IPS-NIHi7 (cell line): Measurements from ENCODE around the gene NEAT1.
A peak's percentile ranks its signal among the peaks of the same experiment; 100 is the strongest.
"Not testable (repeated sequence)": the region's sequence is repeated elsewhere in the genome, so short reads cannot be mapped to it uniquely, and the experiment has no call there.

Source experiments
- DNase-seq: peaks from one replicate; pipeline ENCODE4 v3.0.0; 2012; ENCODE audit warnings: mixed read lengths; ENCODE audit errors: extremely low spot score

Gene NEAT1

DNA sequence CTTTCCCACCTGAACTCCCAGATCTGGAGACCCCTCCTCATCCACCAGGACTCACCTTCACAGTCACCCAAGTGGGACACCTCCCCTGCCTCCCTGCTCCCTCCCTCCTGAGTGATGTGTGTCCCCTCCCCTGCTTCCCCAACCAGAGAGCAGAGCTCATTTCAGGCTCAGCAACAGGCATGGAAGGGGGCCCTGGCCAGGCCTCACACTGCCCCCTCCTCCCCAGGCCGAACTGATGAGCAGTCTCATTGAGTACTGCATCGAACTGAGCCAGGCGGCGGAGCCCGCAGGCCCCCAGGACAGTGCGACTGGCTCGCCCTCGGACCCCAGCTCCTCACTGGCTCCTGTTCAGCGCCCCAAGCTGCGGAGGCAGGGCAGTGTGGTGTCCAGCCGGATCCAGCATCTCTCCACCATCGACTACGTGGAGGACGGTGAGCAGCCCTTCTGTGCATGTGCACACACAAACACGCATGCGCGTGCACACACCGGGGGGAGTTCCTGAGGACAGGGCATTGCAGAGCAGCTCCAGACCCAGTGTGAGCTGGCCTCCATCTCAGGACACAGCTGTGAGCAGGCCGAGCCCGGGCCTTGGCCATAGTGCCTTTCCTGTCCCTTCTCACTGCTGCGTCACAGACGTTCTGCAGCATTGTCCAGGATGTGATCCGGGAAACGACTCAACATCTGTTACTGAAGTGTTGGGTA, 17.8 kb upstream of the NEAT1 start:
- no peak for DNase-seq

DNA sequence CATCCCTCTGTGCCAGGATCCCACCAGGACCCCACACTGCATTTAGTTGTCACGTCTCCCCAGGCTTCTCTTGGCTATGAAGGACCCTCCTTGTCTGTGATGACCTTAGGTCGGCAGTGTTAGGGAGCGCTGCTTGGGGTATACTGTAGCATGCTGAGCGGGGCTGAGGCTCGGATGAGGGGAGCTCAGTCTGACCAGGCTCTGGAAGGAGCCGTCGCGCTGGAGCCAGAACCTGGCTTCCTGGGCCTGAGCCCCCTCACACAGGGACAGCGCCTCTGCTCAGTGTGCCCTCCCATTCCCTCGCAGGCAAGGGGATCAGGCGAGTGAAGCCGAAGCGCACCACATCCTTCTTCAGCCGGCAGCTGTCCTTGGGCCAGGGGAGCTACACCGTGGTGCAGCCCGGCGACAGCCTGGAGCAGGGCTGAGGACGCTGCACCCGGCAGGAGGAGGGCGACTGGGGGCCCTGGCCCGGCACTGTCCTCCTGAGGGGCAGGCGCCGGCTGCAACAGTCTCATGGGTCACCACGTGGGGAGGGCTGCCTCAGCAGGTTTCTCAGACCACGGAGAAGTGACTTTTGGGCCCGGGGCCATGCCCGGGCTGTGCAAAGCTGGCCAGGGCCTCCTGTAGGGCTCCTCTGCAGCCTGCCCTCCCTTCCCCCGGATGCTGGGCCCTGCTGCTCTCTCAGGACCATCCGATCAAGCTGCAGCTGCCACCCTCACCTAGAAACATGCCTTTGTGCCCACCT, 11.5 kb upstream of the NEAT1 start:
- DNase-seq = no peak

DNA sequence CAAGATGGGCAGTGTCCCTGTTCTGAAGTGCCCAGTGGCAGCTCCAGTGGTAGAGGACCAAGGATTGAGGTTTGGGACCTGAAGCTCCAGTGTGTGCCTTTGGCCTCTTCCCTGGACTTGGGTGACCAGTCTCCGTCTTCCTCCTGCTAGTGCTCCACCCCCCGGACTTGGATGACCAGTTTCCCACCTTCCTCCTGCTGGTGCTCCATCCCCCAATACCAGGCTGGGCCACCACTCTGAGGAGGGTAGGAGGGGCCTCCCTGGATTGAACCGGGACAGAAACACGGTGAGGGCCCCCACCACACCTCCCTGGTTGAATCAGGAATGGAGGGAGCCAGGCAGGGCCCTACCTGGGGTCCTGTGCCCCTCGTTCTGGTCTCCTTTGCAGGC, 10.9 kb upstream of the NEAT1 start:
- DNase-seq = no peak

DNA sequence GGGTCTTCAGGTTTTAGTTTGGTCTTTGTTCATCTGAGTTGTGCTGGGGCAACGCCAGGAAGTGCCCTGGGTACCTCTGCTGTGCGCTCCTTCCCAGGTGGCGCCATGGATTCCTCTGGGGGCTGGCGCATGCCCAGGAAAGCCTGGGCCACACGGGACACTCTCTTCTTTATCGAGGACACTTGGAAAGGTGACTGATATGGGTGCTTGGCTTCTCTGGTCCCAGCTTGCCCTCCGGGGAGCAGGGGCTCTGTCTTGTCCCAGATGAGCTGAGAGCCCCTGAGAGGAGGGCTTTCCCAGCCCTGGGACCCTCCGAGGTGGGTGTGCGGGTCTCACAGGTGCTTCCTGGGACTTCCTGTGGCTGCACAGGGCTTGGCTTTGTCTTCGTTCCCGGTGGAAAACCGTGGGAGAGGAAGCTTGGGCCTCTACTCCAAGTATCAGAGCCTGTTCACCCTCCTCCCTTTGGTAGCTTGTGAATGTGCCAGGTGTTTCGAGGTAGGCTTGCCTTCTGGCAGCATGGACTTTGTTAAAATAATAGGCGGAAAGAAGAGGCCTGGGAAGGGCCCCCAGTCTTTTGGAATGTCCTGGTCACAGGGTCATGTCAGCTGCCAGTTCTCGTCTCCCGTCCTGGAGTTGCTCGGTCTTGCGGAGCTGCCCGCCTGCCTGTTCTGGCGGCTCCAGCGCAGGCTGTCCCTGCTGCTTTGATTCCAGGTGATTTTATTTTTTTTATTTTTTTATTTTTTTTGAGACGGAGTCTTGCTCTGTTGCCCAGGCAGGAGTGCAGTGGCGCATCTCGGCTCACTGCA, 10.1 kb upstream of the NEAT1 start:
- DNase-seq = no peak

DNA sequence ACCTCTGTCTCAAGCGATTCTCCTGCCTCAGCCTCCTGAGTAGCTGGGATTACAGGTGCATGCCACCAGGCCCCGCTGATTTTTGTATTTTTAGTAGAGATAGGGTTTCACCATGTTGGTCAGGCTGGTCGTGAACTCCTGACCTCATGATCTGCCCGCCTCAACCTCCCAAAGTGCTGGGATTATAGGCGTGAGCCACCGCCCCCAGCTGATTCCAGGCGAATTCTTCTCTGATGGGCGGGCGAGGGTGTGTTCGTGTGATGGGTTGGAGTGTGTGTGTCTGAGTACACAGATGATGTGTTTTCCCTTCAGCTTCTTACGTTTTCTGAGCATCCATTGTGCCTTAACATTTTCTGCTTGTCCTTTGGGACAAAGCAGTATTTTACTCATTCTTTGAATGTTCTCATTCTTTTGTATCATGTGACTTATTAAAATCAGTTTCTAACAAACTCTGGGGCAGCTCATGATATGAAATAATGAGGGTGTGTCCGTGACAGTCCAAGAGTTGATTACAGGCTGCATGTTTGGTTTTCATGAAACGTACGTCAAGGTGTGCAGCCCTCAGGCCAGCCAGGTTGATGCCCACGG, 9.4 kb upstream of the NEAT1 start:
- not testable (repeated sequence) for DNase-seq

DNA sequence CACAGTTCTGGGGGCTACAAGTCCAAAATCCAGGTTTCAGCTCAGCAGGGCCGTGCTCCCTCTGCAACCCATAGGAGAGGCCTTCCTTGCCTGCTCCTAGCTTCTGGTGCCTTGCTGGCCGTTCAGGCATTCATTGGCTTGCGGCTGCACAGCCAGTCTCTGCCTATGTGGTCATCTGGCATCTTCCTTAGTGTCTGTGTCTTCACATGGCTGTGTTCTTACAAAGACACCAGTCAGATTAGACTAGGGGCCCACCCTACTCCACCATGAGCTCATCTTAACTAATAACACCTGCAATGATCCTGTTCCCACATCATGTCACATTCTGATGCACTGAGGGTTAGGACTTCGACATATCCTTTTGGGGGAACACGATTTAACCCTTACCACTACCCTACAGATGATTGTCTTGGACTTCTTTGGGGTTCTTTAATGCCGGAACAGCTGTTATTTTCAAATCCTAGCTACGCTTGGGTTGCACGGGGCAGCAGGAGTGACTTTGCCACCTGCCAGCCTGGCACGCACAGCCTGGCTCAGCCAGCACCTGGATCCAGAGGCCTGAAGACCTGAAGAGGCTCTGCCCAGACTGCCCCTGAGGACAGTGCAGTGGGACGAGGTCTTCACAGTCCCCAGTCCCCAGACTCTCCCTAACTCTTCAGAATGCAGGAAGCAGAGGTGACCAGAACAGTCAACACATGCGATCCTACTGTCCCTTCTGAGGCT, 7.7 kb upstream of the NEAT1 start:
- DNase-seq = no peak

DNA sequence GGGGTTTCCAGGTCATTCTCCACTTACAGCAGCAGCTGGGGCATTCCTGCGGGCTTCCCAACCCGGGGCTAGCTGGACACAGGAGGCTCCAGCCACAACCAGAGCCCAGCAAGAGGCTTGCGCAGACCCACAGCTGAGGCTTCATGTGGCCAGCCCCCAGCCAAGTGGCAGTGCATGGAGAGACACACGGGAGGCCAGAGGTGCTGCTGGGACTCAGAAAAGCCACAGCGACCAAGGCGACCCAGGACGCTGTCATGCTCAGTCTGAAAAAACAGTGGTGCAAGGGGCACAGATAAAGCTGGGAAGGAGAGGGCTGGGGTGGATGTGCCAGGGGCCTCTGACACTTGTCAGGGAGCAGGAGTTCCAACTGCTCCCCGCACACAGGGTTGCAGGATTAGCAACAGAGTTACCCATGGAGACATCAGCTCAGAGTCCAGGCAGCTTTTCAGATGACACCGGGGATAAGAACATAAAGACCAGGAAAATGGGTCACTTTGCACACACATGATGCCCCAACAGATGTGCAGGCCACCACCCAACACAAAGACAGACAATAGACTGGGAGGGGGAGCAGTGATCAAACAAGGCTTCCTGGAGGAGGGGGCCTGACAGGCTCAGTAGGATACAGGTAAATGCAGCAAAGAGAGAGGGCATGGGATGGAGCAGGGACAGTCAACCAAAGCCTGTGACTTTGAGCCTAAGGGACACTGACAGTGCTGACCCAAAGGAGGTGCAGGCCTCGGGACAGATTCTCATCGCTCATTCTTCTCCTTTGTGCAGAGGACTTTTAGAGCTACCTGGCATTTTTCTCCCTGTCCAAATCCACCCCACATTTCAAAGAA, 6.9 kb upstream of the NEAT1 start:
- DNase-seq = no peak

DNA sequence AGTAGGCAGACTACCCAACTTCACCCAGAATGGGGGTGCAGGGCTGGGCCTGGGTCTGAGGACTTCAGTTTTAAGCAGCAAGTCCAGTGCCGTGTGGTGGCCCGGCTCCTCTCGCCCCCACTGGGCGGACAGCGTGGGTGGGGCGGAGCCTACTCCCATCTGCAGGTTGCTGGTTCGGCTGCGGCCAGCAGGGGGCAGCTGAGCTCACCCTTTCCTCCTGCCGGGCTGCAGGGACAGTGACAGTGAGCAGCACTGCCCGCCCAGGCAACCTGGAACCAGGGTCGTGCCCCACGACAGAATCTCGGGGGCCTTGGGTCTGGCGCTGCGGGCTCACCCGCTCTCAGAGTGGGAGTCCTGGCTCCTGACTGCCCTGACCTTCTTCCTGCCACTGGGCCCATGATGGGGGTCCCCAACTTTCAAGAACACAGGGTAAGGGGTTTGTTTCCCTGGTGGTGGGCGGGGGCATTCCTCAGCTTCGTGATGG, 6.2 kb upstream of the NEAT1 start:
- DNase-seq = peak; percentile 95

DNA sequence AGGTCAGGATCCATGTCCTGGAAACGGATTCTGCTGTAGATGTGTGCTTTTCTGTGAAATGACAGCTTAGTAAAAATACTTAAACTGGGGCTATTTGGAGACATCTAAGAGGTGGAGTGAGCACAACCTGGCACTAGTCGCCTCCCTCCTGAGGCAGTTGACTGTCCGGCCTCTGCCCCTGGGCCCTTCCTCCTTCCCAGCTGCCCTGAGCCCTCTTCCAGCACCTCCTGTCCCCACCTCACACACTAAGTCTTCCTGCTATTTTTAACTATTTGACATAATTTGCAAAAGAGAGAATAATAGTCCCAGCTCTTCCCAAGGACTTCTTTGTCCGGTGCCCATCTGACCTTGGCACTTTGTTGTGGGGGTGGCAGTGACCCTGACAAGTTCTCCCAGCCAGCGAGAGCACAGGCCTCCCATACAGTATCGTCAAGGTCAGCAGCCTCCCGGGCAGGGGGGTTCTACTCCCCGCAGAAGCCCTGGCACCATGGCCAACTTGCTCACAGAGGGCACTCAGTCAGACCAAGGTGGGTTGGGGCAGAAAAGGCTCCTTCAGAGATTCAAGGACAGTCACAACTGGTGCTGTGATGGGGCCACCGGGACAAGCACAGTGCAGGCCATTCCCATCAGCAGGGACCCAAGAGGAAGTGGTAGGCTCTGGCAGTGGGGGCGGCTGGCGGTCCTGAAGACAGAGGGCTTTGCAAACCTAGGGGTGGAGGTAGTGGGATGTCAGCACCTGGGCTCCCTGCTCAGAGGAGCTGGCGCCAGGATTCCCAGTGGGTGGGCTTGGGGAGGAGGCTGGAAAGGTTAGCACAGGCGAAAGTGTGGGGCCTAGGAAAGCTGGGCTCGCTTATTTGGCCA, 5.5 kb upstream of the NEAT1 start:
- DNase-seq = no peak

DNA sequence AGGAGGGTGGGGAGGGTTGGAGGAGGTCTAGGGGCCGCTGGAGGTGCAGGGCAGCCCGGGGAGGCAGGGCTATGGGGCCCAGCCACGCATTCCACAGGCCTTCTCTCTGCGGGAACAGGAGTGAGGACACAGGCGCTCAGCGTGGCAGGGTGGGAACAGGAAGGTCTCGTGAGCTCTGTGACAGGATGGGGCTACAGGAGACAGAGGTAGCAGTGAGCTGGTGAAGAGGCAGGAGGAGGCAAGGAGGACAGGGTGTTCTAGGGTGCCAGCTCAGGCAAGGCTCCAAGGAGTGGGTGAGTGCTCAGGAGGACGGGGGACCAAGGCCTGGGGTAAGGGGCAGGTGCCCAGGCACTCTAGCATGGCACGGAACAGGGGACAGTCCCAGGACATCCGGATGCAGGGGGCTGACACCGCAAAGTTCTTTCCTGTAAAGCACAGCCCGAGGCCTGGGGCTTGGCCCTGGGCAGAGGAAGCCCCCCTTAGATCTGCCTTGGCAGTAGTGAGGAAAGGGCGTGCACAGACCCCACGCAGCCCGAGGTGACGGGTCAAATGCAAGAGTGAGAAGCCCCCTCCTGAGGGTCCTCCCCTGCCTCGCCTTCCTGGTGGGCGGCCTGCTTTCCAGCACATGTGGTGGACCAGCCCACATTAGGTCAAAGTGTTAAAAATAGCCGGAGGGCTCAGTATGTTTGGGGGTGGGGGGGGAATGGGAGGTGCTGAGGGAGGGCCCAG, 4.7 kb upstream of the NEAT1 start:
- DNase-seq = no peak

DNA sequence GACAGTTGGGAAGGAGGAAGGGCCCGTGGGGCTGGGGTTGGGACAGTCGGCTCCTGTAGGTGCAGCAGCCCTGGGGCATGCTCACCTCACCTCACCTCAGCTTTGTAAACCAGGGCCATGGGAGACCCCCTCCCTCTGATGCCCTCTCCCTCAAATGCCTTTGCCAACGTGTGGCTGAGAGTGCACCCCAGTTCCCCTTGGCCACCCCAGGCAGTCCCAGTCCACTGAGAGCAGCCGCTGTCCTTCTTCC, 4.2 kb upstream of the NEAT1 start:
- DNase-seq = no peak

DNA sequence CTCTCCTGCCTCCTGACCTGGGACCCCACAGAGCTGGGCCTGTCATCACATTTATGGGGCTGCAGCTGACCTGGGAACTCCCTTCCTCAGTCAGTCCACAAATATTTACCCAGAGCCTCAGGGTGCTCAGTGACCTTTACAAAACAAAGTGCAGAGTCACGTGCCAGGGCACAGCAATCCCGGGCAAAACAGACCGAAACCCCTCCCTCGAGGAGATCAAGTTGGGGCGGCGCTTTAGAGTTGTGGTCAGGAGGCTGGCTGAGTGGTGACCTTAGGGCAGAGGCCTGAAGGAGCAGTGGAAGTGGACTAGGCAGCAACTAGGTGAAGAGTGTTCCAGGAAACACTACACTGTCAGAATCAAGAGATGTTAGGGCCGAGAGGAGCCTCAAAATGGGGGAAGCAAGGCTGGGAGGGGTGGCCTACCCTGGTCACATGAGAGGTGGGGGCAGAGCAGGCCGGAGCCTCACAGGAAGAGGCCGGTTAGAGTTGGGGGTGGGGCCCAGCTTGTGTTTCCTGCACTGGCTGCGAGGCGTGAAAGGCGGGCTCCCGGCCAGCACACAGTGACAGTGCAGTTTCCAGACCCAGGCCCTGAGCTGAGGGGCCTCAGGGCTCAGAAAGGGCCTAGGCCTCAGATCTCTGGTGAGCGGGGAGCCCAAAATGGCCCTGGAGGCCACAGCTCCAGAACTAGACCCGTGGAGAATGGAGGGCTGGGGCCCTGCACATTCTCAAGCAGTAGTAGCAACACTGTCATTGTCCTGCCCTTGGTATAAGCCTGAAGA, 3.7 kb upstream of the NEAT1 start:
- peak; percentile 84 for DNase-seq

DNA sequence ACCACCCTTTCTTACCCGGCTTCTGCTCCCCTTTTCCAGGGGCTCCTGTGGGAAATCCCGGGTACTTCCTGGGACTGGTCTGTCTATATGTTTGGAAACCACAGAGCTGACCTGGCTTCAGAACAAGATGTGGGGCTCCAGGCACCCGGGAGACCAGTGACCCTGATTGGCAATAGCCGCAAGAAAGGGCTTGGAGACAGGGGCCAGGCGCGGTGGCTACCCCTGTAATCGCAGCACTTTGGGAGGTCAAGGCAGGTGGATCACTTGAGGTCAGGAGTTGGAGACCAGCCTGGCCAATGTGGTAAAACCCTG, 3.2 kb upstream of the NEAT1 start:
- DNase-seq = no peak

DNA sequence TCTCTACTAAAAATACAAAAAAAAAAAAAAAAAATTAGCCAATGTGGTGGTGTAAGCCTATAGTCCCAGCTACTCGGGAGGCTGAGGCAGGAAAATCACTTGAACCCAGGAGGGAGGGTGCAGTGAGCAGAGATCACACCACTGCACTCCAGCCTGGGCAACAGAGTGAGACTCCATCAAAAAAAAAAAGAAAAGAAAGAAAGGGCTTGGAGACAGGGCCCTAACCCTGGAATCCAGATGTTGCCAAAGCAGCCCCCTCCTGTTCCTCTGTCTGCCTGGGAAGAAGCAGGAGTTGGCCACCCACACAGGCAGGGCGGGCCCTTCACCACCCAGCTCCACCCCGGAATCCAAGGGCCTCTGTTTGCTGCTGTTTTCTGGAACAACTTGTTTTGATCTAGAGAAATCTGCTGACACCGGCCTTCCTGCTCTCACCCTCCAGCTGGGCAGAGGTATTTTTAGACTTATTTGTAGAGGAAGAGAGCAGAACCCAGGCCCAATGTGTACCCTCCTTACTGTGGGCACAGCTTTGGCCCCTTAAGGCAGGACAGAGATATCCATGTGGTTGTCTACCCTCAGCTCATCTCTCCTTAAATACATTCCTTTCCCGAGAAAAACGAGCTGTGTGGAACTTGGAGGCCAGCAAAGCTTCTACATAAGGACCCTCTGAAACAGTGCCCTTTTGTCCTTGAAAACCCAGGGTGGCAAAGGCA, 2.7 kb upstream of the NEAT1 start:
- no peak for DNase-seq

DNA sequence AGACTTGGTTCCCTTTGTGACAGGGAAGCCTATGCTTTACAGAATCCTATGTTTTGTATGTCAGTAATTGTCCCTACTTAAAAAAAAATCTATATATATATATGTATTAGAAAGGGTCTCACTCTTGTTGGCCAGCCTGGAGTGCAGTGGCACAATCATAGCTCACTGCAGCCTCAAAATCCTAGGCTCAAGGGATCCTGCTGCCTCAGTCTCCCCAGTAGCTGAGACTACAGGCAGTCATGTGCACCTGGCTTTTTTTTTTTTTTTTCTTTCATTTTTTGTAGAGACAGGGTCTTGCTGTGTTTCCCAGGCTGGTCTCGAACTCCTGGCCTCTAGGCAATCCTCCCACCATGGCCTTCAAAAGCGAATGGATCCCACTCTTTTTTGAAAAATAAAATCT, 2.1 kb upstream of the NEAT1 start:
- DNase-seq = no peak

DNA sequence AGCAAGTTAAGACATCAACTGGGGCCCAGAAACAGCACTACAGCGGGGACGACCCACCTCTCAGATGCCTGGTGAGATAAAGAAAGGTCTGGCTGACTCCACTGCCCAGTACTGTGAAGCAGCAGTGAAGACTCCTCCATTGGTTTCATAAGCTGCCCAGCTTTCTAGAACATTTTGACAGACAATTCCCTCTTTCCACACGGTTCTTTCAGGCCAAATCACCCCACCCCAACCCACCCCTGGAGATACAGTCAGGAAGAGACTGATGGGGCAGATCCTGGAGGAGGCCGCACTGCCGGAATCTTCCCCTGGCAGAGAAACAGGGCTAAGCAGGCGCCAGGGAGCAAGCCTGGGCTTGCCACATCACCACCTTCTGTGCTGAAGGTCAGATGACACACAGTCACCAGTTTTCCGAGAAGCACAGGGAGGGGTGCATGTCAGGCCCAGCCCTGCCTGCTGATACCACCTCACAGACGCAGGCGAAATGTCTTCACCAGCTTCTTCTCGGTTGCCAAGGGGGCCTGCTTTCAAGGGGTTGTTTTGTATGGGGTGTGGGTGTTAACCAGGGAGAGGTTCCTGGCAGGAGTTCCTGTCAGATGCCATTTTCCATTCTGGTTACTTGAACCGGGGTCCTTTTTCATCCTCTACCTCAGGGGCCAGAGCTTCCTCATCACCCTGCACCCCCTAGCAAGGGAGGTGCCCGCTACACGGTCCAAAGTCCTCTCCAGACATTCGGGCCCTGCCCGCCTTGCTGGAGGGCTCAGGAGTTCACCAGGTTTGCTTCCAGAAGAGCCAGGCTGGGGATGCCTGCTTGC, 1.4 kb upstream of the NEAT1 start:
- DNase-seq = no peak
